SK-N-SH treated with all-trans-retinoic acid at 6 μM for 48 hours (cell line): ENCODE data around the gene ITPKB.

Source experiments
- CSDC2 ChIP-seq: fragments of 250-450 bp; sonication (Bioruptor Pico); IDR thresholded peaks from 2 replicates; pipeline ENCODE4 v1.5.0; 2020; ENCODE audit warnings: mild to moderate bottlenecking, moderate library complexity
- ESRRG ChIP-seq: fragments of 250-450 bp; sonication (Bioruptor Pico); IDR thresholded peaks from 2 replicates; pipeline ENCODE4 v1.6.1; 2021; ENCODE audit warnings: mild to moderate bottlenecking
- ISL1 ChIP-seq: fragments of 250-450 bp; sonication (Bioruptor Pico); IDR thresholded peaks from 2 replicates; pipeline ENCODE4 v2.1.2; 2022; ENCODE audit warnings: mild to moderate bottlenecking, moderate library complexity
- RARB ChIP-seq: fragments of 250-450 bp; sonication (Bioruptor Pico); IDR thresholded peaks from 2 replicates; pipeline ENCODE4 v1.8.0; 2021; ENCODE audit warnings: mild to moderate bottlenecking, moderate library complexity
- SNAI2 ChIP-seq: fragments of 250-450 bp; sonication (Bioruptor Pico); IDR thresholded peaks from 2 replicates; pipeline ENCODE4 v1.5.0; 2020; ENCODE audit warnings: mild to moderate bottlenecking, moderate library complexity
- TCF4 ChIP-seq: fragments of 250-450 bp; sonication (Bioruptor Pico); IDR thresholded peaks from 2 replicates; pipeline ENCODE4 v1.8.0; 2021; ENCODE audit warnings: mild to moderate bottlenecking, moderate library complexity, borderline replicate concordance
- ZFP3 ChIP-seq: fragments of 250-450 bp; sonication (Bioruptor Pico); IDR thresholded peaks from 2 replicates; pipeline ENCODE4 v1.5.0; 2020; ENCODE audit warnings: mild to moderate bottlenecking, moderate library complexity
- ZFP30 ChIP-seq: fragments of 450-650 bp; formaldehyde crosslinking; IDR thresholded peaks from 2 replicates; pipeline ENCODE4 v1.5.0; 2022; ENCODE audit warnings: mild to moderate bottlenecking, moderate library complexity
- ZNF70 ChIP-seq: fragments of 450-650 bp; formaldehyde crosslinking; IDR thresholded peaks from 2 replicates; pipeline ENCODE4 v1.5.0; 2020; ENCODE audit warnings: mild to moderate bottlenecking, moderate library complexity

DNA sequence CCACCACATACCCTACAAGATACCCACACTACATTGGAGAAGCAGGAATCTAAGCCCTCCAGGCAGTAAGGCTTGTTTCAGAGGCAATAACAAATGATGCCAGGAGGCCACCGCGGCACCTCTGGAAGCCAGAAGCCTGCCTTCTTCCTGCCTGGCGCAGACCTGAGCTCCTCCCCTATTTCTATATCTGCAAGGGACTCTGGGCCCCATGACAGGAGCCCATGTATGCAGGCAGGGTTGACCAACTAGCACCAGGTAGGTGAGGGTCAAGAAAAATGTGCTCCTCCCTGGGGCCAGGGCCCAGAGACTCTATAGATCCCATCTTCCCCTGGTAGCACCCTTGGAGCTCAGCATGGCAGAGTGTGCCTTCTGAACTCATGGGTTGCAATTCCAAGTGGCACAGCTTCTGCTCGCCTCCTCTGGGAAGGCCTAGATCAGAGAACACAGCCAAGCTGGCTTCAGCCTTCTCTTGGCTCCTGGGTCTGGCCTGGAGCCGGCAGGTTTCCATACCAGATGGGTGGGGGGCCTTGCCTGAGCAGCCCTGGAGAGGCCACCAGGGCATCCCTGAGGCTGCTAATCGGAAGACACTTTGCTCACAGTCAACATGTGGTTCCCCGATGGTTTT lies 105.4 kb downstream of the ITPKB start:
- TF ChIP-seq RARB (no peak), ISL1 (CRISPR knock-in tag) (no peak), ZFP30 (CRISPR knock-in tag) (no peak), ZNF70 (CRISPR knock-in tag) (no peak), CSDC2 (CRISPR knock-in tag) (no peak), ESRRG (CRISPR knock-in tag) (no peak), TCF4 (CRISPR knock-in tag) (no peak), ZFP3 (no peak), SNAI2 (CRISPR knock-in tag) (no peak)
